HG03520 (cell line): ENCODE results near the gene METTL21A.
"Not testable (repeated sequence)": the region's sequence is repeated elsewhere in the genome, so short reads cannot be mapped to it uniquely, and the experiment has no call there.

Experiments used
- ATAC-seq: cut with Tn5 transposase; IDR thresholded peaks from one replicate; pipeline ENCODE4 v1.9.1; 2021; ENCODE audit warnings: mild to moderate bottlenecking, moderate library complexity; ENCODE audit not compliant: unreplicated experiment

Gene METTL21A

DNA sequence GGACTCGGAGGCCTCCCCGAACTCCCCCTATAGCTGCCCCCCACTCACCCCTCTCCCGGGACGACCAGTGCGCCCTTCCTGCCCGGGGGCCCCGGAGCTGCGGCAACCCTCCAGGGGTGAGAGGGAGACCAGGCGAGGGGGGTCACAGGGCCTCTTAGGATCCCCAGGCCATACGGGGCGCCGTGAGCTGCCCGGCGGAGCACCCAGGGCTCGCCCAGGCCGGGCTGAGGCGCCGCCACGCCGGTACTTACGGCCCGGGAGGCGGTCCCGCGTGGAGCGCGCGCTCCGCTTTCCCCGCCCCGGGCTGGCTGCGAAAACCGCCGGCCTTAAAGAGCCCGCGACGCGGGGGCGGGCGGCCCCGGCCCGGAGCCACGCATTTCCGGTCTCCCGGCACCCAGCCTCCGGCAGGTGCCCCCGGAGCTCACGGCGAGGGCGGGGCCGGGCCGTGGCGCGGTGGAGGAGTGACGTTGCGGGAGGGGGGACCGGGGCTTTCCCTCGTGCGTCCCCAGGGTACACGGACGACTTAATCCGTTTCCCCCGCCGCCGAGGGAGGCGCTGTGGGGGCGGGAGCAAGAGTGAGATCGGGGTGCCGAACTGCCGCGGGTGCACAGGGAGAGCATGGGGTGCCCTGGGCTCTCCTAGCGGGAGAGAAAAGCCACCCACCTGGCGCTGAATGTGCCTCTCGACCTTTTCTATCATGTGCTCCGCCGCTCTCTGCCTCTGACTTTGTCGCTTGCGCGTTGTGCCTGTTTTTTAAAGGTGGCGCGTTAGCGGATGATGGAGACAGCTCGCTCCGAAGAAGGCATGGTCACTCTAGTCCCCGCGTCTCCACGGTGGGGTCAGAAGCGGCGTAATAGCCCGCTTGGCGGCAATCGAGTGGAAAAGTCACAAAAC, at the start of gene METTL21A:
TSS of gene METTL21A (minus strand) at position 381 of the 894 bp plus-strand sequence. CDS start 1,019 bp downstream, outside the sequence.
- ATAC-seq: peak; percentile 61

DNA sequence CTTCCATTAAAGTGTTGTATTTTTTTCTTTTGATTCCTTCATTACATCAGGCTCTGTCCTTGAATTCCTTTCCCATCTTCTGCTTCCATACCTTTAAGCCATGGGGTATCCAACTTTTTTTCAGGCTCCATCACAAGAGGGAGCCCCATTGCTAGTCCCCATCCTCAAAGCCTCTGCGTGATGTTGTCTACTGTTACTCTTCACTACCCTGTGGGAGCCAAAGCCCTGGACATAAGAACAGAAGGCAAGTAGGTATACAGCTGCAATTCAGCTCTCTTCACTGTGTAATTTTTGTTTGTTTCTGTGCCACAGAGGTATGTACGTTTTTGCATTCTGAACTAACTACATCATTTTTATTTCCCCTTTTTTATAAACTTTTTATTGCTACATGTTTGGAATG, 49.6 kb upstream of the METTL21A start:
- ATAC-seq: no peak

- ATAC-seq: no peak
Measured at GRCh38 chr2:207674266-207674774, 49.1 kb upstream of the METTL21A start.

DNA sequence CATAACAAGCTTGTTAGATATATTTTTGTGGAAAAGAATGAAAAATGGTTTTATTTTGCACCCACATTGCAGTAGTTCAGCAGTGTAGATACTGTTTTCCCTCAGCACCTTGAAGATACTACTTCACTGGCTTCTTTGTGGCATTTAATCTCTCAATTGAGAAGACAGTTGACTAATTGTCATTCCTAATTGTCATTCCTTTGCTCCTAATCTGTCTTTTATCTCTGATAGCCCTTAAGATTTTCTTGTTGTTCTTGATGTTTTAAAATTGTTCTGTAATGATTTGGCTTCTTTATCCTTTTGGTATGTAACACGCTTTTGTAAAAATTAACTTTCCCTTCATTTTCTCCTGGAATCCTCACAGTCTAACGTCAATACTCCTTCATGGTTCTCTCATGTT, 48.2 kb upstream of the METTL21A start:
- ATAC-seq: no peak

- ATAC-seq: no peak
Measured at GRCh38 chr2:207670887-207671286, 45.7 kb upstream of the METTL21A start.

- ATAC-seq: no peak
Measured at GRCh38 chr2:207663870-207664545, 38.8 kb upstream of the METTL21A start.

DNA sequence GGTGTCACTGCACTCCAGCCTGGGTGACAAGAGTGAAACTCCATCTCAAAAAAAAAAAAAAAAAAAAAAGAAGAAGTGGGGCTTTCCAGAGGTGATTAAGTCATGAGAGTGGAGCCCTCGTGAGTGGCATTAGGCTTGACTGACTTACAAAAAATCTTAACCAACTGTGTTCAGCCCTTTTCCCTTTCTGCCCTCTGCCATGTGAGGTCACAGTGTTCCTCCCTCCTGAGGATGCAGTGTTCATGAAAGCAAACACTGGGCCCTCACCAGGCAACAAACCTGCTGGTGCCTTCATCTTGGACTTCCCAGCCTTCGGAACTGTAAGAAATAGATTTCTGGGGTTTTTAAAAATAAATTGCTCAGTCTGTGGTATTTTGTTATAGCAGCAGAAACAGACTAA, 37.0 kb upstream of the METTL21A start:
- ATAC-seq: peak; percentile 96

DNA sequence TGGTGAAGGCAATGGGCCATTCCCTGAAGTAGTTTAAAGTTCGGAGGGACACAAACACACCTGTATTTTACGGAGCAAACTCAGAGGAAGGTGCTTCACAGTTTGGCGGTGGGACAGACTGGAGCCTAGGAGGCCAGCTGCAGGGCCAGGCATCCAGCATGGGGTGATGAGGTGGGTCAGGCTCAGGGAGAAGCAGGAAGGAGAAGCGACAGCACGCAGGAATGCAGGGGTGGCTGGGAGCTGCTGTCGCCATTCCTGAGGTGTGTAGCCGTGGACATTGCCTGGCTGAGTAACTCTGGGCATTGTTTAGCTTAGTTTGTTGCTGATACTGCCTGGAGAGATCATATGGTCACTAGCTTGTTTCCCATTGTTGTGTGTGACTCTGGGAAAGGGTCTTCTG, 35.8 kb upstream of the METTL21A start:
- ATAC-seq: no peak

GRCh38 chr2:207658156-207658555, 33.0 kb upstream of the METTL21A start:
- no peak for ATAC-seq

- ATAC-seq: no peak
Measured at GRCh38 chr2:207655000-207655399, 29.8 kb upstream of the METTL21A start.

DNA sequence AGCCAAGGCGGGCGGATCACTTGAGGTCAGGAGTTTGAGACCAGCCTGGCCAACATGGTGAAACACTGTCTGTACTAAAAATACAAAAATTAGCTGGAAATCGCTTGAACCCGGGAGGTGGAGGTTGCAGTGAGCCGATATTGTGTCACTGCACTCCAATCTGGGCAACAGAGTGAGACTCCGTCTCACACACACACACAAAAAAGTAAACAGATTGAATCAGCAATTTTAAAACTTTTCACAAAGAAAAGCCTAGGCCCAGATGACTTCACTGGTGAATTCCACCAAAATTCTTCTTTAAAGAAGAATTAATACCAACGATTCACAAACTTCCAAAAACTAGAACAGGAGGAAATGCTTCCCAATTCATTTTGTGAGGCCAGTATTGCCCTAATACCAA, 21.4 kb upstream of the METTL21A start:
- not testable (repeated sequence) for ATAC-seq

GRCh38 chr2:207643892-207644291, 18.7 kb upstream of the METTL21A start:
- ATAC-seq: no peak

DNA sequence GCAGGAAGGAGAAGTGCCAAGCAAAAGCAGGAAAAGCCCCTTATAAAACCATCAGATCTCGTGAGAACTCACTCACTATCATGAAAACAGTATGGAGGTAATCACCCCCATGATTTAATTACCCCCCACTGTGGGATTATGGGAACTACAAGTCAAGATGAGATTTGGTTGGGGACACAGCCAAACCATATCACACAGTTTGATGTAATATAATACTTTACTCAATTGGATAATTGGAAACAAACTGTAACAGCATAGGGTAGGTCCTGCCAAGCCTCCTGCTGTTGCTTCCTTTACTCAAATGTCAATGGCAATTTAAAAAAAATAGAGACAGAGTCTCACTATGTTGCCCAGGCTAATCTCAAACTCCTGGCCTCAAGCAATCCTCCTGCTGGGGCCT, 15.5 kb upstream of the METTL21A start:
- ATAC-seq: no peak

- no peak for ATAC-seq
Measured at GRCh38 chr2:207640160-207640559, 15.0 kb upstream of the METTL21A start.

- not testable (repeated sequence) for ATAC-seq
Measured at GRCh38 chr2:207639288-207639687, 14.1 kb upstream of the METTL21A start.

DNA sequence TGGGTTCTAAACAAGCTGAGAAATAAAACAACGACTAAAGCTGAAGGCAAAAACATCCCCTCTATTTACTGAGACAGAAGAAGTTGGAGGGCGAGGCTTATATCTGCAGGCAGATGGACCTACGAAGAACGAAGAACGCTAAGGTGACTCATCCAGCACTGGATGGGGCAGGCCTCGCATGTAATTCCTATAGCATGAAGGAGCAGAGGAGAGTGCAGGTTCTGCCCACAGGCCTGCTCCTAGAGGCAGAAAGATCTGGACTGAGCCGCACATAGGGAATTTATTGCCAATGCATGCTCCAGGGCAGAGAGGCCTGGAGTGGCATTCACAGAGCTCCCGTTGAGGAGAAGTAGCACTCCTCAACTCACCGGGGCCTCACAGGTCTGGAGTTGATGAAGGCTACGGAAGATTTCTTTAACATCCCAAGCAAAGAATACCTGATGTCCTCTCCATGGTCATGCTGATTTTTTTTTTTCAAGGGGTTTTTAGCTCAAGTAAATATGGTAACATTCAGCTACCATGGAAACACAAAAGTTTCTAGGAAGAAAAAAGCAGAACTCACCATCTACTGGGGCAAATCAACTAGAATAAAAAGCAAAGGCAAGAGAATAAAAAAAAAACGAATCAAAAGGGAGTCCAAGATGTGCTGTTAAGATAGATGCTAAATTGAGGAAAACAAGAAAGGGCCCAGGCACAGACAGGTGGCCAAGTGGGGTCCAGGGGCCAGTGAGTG, 10.4 kb upstream of the METTL21A start:
- no peak for ATAC-seq

GRCh38 chr2:207633686-207634085, 8.5 kb upstream of the METTL21A start:
- no peak for ATAC-seq

- ATAC-seq: no peak
Measured at GRCh38 chr2:207632575-207633493, 7.6 kb upstream of the METTL21A start.

GRCh38 chr2:207630491-207630890, 5.3 kb upstream of the METTL21A start:
- ATAC-seq: no peak

DNA sequence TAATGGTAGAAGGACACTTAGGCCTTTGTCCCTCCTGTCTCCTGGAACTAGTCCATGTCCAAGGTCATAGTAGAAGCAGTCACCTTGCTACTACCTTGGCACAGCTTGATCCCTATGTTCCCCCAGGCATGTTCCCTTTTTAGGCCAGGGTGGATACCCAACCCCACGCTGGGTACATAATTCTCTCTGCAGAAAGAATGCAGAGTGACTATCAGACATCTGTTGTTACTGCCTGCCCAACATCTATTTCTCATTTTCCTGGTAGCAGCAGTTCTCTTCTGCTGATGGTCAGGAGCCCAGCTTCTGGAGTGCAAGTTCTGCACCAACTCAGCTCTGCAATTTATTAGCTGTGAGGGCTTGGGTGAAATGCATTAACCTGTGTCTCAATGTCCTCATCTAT, 4.4 kb upstream of the METTL21A start:
- no peak for ATAC-seq
